Keratinocyte (primary cell): Measurements from ENCODE around the gene SEMA3C. TPM values are rescaled to one million over a fixed set of nuclear protein-coding genes. Genes with fewer than 3 reads are reported as not detected.

ENCODE experiments used
- DNase-seq: peaks from one replicate; pipeline ENCODE4 v3.0.0-alpha.2; 2011; ENCODE audit warnings: low read depth, missing footprints, low spot score
- FAIRE-seq: peaks from 2 replicates; lab custom pipeline; 2011; peaks lifted over from hg19 to GRCh38; lab: Jason Lieb, UNC
- H2AFZ ChIP-seq: 2 replicates; pipeline ENCODE4 v1.6.0; 2012; ENCODE audit warnings: low read length, control low read depth, inconsistent platforms; ENCODE audit not compliant: control insufficient read depth
- H3K27ac ChIP-seq: 2 replicates; pipeline ENCODE4 v1.5.1; 2011; ENCODE audit warnings: low read length; ENCODE audit not compliant: control insufficient read depth, insufficient read depth
- H3K27me3 ChIP-seq: 3 replicates; pipeline ENCODE4 v1.6.0; 2011; ENCODE audit warnings: low read length; ENCODE audit not compliant: control insufficient read depth, insufficient read depth; ENCODE audit errors: extremely low read depth
- H3K36me3 ChIP-seq, 2 experiments: 2 replicates in 1 of 2; 3 replicates in 1 of 2; pipeline ENCODE4 v1.5.1; 2011; ENCODE audit warnings: low read length in 2 of 2, mild to moderate bottlenecking in 1 of 2; ENCODE audit not compliant: control insufficient read depth in 2 of 2, insufficient read depth in 2 of 2; ENCODE audit errors: extremely low read depth in 1 of 2
- H3K4me1 ChIP-seq: 3 replicates; pipeline ENCODE4 v1.5.1; 2011; ENCODE audit warnings: low read length; ENCODE audit not compliant: control insufficient read depth, insufficient read depth; ENCODE audit errors: extremely low read depth
- H3K4me2 ChIP-seq: 3 replicates; pipeline ENCODE4 v1.6.0; 2011; ENCODE audit warnings: low read depth, low read length; ENCODE audit not compliant: control insufficient read depth, insufficient read depth; ENCODE audit errors: extremely low read depth
- H3K4me3 ChIP-seq, 3 experiments: fragments of 200-600 bp in 1 of 3; sonication (generic) in 1 of 3; 2 replicates in 2 of 3; 3 replicates in 1 of 3; pipeline ENCODE4 v1.5.1; 2011 to 2016; ENCODE audit warnings: low read length in 3 of 3, mild to moderate bottlenecking in 3 of 3, control low read depth in 2 of 3, inconsistent platforms in 1 of 3, low read depth in 1 of 3, mixed read lengths in 1 of 3, mixed run types in 1 of 3, moderate library complexity in 1 of 3; ENCODE audit not compliant: control insufficient read depth in 2 of 3, insufficient read depth in 2 of 3; ENCODE audit errors: extremely low read depth in 1 of 3
- H3K79me2 ChIP-seq: 2 replicates; pipeline ENCODE4 v1.6.0; 2012; ENCODE audit warnings: low read length; ENCODE audit not compliant: control insufficient read depth, insufficient read depth
- H3K9ac ChIP-seq: 3 replicates; pipeline ENCODE4 v1.6.0; 2011; ENCODE audit warnings: low read length; ENCODE audit not compliant: control insufficient read depth, insufficient read depth; ENCODE audit errors: extremely low read depth
- H3K9me1 ChIP-seq: 3 replicates; pipeline ENCODE4 v1.6.0; 2011; ENCODE audit warnings: low read length; ENCODE audit not compliant: control insufficient read depth, insufficient read depth; ENCODE audit errors: extremely low read depth
- H3K9me3 ChIP-seq: 2 replicates; pipeline ENCODE4 v1.5.1; 2012; ENCODE audit warnings: low read depth, low read length; ENCODE audit not compliant: control insufficient read depth
- H4K20me1 ChIP-seq: 3 replicates; pipeline ENCODE4 v1.6.0; 2011; ENCODE audit warnings: low read length; ENCODE audit not compliant: control insufficient read depth, insufficient read depth; ENCODE audit errors: extremely low read depth
- EZH2 ChIP-seq: IDR thresholded peaks from one replicate; pipeline ENCODE4 v1.6.1; 2012; ENCODE audit warnings: inconsistent platforms, mild to moderate bottlenecking, low read length, moderate library complexity
- dilution Hi-C: fragments of 300-500 bp; cut with MboI; formaldehyde crosslinking; loops from one replicate; pipeline ENCODE4 v1.7.0; 2020; ENCODE audit warnings: low sequenced_read_pairs; ENCODE audit not compliant: extremely low pct_ligation_motif_present
- polyA plus RNA-seq, 5 experiments: library from polyadenylated mRNA; depleted of rRNA in 3 of 5; stranded (reverse) in 3 of 5; stranded (forward) in 1 of 5; unstranded in 1 of 5; fragments of >200 nt; gene quantifications; 1 replicate in 1 of 5; 2 replicates in 3 of 5; 3 replicates in 1 of 5; pipeline versions ENCODE4 v1.2.1 to v1.2.3, GENCODE V29; 2011 to 2012; ENCODE audit warnings: missing spikeins in 2 of 5, low read depth in 1 of 5, low replicate concordance in 1 of 5
- TF ChIP-seq, protein P1 (sequence below), 3 experiments: IDR thresholded peaks in 1 of 3; conservative IDR thresholded peaks in 1 of 3; optimal IDR thresholded peaks in 1 of 3; 2 replicates in 2 of 3; 3 replicates in 1 of 3; pipeline versions ENCODE3 to v1.5.1; 2011; ENCODE audit warnings: low read length in 3 of 3, mild to moderate bottlenecking in 3 of 3, moderate library complexity in 2 of 3, control low read depth in 1 of 3, inconsistent platforms in 1 of 3; ENCODE audit not compliant: insufficient read depth in 2 of 3; ENCODE audit errors: extremely low read depth in 1 of 3

SEMA3C gene
- polyA plus RNA-seq, 1 donor (not counting 4 experiments of a cell fraction or from before 2014, with no cell fraction given): 142 TPM

DNA sequence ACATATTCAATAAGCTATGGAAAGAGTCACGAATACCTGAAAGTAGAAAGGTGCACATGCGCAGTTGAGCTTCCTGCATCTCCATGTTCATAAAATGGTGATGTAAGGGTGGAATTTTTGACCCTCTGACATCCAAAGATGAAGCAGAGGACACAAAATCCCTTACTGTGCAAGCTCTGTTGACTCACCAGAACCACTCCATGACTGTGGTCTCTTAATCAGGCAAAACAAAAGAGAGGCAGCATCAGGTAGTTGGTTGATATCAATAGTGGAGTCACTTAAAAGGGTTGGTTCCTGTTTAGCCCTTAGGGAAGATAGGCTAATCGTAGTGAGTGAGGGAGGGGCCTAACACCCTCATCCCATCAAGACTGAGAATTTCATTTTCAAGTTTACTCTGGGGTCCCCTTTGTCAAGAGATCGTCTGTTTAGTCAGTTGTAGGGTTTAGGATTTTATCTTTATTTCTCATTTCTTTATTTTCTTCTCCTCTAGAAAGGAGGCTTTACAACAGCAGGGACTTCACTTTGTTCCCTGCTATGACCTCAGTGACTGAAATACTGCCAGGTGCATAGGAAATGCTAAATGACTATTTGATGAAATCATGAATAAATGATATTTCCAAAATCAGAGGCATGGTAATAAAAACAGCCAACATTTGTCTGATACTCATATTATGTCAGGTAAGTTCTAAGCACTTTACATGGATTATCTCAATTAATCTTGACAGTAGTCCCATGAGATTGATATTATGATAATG is 182.3 kb downstream of the SEMA3C start:
- no peak overlapping the region for H2AFZ ChIP-seq
- no peaks in the 10 kb centered on the region for H3K36me3 ChIP-seq
- H4K20me1 ChIP-seq: no peaks in the 10 kb centered on the region
- H3K27ac ChIP-seq: no peak overlapping the region
- peak; percentile 62 for FAIRE-seq
- dilution Hi-C loops: no loop called here
- H3K27me3 ChIP-seq: no peaks in the 10 kb centered on the region
- no peak overlapping the region for H3K4me3 ChIP-seq
- DNase-seq: no peak
- H3K9me3 ChIP-seq: no peaks in the 10 kb centered on the region
- H3K79me2 ChIP-seq: no peaks in the 10 kb centered on the region
- no peaks in the 10 kb centered on the region for H3K9me1 ChIP-seq
- no peak overlapping the region for H3K9ac ChIP-seq
- no peaks in the 10 kb centered on the region for H3K4me1 ChIP-seq
- H3K4me2 ChIP-seq: no peak overlapping the region
- TF ChIP-seq, protein P1, sequence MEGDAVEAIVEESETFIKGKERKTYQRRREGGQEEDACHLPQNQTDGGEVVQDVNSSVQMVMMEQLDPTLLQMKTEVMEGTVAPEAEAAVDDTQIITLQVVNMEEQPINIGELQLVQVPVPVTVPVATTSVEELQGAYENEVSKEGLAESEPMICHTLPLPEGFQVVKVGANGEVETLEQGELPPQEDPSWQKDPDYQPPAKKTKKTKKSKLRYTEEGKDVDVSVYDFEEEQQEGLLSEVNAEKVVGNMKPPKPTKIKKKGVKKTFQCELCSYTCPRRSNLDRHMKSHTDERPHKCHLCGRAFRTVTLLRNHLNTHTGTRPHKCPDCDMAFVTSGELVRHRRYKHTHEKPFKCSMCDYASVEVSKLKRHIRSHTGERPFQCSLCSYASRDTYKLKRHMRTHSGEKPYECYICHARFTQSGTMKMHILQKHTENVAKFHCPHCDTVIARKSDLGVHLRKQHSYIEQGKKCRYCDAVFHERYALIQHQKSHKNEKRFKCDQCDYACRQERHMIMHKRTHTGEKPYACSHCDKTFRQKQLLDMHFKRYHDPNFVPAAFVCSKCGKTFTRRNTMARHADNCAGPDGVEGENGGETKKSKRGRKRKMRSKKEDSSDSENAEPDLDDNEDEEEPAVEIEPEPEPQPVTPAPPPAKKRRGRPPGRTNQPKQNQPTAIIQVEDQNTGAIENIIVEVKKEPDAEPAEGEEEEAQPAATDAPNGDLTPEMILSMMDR (optimal IDR thresholded peaks at IDR 0.05 in 1 of 3, IDR thresholded peaks at IDR 0.05 in 1 of 3, conservative IDR thresholded peaks at IDR 0.05 in 1 of 3; ENCODE audit: extremely low read depth in 1 of 3, insufficient read depth in 2 of 3, low read length in 3 of 3): no peak
- no peak for TF ChIP-seq EZH2

DNA sequence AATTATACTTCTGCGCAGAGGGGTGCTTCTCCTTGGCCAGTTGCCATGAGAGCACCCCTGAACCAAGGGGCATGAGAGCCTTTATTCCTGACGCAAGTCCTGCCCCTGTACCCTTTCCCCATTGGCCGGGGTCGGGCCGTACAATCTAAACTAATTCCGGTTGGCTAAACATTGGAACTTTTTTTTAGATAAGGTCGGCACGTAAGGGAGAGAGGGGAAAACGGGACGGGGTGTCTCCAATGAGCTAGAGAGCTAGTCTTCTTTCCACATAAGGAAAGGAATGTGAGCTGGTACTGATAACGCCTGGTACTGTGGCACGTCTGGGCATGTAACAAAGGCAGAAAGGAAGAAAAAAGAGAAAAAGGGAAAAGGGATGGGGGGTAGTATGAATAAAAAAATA is 183.5 kb downstream of the SEMA3C start:
- dilution Hi-C loops: no loop called here

More for the DNA sequence above, 183.5 kb downstream of the SEMA3C start:
- no peaks in the 10 kb centered on the region for H3K79me2 ChIP-seq
- FAIRE-seq (no peak), DNase-seq (no peak)
- H3K9ac ChIP-seq: no peak overlapping the region
- no peaks in the 10 kb centered on the region for H3K36me3 ChIP-seq
- H3K4me3 ChIP-seq: no peak overlapping the region
- H3K4me2 ChIP-seq: no peak overlapping the region
- no peaks in the 10 kb centered on the region for H3K27me3 ChIP-seq
- H3K4me1 ChIP-seq: no peaks in the 10 kb centered on the region
- H3K9me3 ChIP-seq: no peaks in the 10 kb centered on the region
- no peaks in the 10 kb centered on the region for H4K20me1 ChIP-seq
- no peak overlapping the region for H2AFZ ChIP-seq
- TF ChIP-seq, protein P1 (optimal IDR thresholded peaks at IDR 0.05 in 1 of 3, IDR thresholded peaks at IDR 0.05 in 1 of 3, conservative IDR thresholded peaks at IDR 0.05 in 1 of 3; ENCODE audit: extremely low read depth in 1 of 3, insufficient read depth in 2 of 3, low read length in 3 of 3): no peak
- TF ChIP-seq EZH2: no peak
- no peak overlapping the region for H3K27ac ChIP-seq
- no peaks in the 10 kb centered on the region for H3K9me1 ChIP-seq
